LNCaP clone FGC (cell line): Measurements from ENCODE around the gene ADCYAP1R1.

ENCODE experiments used
- DNase-seq: peaks from one replicate; pipeline ENCODE4 v3.0.0-alpha.2; 2011; ENCODE audit warnings: low read depth
- H3K4me3 ChIP-seq: 2 replicates; pipeline ENCODE4 v1.5.1; 2011; ENCODE audit warnings: mild to moderate bottlenecking, low read depth, low read length, control low read depth
- TF ChIP-seq, protein P1 (sequence below): IDR thresholded peaks from 2 replicates; pipeline ENCODE4 v1.5.1; 2012; ENCODE audit warnings: mild to moderate bottlenecking; ENCODE audit not compliant: control insufficient read depth, insufficient read depth; ENCODE audit errors: extremely low read depth

ADCYAP1R1 gene

DNA sequence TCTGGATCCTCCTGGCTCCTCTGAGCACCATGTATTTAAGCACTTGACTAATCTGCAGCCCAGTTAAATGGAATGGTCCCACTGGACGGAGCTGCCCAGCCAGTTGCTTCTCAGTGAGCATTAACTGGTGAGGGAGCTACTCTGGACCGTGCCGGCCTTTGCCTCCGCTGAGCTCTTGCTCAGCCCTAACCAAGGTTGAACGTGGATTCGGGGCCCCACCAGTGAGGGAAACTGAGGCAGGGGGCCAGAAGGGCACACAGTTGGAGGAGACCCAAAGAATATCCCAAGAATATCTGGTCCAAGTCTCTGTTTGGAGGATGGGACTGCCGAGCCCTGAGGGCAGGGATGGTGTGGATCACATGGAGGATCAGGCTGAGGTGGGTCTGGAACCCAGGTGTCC is 13.7 kb downstream of the ADCYAP1R1 start:
- no peak for DNase-seq
- TF ChIP-seq, protein P1, sequence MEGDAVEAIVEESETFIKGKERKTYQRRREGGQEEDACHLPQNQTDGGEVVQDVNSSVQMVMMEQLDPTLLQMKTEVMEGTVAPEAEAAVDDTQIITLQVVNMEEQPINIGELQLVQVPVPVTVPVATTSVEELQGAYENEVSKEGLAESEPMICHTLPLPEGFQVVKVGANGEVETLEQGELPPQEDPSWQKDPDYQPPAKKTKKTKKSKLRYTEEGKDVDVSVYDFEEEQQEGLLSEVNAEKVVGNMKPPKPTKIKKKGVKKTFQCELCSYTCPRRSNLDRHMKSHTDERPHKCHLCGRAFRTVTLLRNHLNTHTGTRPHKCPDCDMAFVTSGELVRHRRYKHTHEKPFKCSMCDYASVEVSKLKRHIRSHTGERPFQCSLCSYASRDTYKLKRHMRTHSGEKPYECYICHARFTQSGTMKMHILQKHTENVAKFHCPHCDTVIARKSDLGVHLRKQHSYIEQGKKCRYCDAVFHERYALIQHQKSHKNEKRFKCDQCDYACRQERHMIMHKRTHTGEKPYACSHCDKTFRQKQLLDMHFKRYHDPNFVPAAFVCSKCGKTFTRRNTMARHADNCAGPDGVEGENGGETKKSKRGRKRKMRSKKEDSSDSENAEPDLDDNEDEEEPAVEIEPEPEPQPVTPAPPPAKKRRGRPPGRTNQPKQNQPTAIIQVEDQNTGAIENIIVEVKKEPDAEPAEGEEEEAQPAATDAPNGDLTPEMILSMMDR = no peak
- no peak overlapping the region for H3K4me3 ChIP-seq

DNA sequence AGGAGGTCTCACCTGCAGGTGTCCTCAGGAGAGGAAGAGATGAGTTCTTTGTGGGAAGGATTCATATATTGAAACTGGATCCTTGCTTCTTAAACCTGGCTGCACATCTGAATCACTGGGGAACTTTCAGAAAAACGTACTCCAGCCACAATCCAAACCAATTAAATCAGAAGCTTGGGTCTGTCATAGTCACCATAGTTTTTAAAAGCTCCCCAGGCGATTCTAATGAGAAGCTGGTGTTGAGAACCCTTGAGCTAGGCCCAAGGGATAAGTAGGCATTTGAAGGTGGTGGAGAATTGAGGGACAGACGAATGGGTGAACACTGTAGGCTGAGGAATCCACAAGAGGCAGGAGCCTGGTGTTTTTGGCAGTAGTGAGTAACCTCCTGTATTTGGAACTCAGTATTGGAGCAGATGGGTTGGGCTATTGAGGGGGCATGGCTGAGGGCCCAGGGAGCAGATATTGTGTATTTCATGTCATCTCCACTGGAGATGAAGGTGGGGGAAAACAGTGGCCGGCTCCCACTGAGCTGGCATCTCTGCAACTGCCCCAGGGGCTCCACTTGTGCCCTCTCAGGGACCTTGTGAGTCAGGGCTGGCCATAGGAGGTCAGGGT is 14.5 kb downstream of the ADCYAP1R1 start:
- TF ChIP-seq, protein P1 = no peak

DNA sequence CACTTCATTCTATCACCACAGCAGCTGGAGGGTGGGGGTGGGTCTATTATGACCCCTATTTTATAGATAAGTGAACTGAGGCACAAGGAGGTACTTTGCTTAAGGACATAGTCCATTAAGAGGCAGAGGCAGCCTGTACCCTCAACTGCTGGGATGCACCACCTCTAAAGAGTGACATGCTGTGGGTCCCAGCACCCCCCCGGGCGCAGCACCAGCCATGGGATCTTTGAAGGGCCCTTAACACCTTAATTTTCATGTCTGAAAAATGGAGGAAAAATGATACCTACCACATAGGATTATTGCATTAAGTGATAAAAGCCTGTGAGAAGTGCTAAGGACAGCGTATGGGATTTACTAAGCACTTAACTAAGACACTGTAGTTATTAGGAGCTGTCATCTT is 15.4 kb downstream of the ADCYAP1R1 start:
- TF ChIP-seq, protein P1 = no peak
- H3K4me3 ChIP-seq = no peak overlapping the region
- no peak for DNase-seq

More for the DNA sequence above, 14.5 kb downstream of the ADCYAP1R1 start:
- DNase-seq = no peak
- H3K4me3 ChIP-seq = no peak overlapping the region

DNA sequence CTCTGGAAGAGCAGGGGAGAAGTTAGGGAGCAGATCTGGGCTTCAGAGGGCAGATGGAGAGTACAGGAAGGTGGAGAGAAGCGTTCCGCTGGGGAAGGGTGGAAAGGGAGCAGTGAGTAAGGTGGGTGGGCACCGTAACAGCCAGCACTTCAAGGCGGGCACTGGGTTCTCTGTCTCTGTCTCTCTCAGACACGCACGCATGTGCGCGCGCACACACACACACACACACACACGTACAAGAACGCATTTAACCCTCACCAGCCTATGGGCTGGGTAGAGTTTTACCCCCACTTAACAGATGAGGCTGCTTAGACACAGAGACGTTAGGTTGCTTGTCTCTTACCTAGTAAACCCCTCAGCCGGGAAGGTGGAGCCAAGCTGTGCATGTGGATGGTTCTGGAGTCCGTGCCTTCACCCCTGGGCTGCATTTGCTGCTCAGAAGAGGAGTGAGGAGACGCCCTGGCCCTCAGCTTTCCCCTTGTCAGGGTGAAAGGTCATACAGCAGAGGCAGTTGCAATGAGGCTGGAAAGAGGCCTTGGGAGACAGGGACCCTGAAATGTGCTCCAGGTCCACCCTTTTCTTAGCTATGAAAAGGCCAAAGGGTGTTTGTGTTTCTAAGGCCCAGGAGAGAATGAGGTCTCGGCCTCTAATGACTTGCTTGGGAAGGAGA is 16.0 kb downstream of the ADCYAP1R1 start:
- DNase-seq = no peak
- TF ChIP-seq, protein P1 = no peak
- H3K4me3 ChIP-seq = no peak overlapping the region

DNA sequence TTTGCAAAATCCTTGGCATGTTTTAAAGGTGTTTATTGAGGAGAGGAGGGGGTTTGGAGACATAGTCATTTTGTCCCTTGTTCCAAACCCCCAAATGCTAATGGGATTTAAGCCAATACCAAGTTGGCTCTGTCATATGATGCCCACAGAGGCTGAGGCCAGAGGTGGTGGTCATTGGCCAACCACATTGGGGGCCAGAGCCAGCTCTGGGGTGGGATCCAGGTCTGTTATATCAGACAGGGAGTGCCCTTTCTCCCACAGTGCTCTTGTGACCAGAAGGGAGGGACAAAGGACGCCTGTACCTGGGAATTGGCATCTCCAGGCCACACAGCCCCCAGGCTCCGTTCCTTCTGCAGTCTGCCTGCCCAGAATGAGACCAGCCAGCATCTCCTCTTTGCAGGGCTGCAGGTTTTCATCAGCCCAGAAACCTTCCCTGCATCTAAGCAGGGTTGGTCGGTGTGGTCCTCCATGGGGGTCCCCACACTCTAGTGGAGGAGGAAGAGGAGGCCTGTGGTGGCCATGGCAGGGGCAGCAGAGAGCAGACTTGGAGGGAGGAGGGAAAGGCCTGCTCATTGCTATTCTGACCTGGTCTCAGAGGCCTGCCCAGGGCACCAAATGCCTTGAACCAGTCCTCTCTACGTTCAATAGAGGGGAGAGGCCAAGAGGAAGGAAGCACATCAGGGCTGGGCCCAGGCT is 17.9 kb downstream of the ADCYAP1R1 start:
- TF ChIP-seq, protein P1 = no peak
- no peak overlapping the region for H3K4me3 ChIP-seq
- no peak for DNase-seq

DNA sequence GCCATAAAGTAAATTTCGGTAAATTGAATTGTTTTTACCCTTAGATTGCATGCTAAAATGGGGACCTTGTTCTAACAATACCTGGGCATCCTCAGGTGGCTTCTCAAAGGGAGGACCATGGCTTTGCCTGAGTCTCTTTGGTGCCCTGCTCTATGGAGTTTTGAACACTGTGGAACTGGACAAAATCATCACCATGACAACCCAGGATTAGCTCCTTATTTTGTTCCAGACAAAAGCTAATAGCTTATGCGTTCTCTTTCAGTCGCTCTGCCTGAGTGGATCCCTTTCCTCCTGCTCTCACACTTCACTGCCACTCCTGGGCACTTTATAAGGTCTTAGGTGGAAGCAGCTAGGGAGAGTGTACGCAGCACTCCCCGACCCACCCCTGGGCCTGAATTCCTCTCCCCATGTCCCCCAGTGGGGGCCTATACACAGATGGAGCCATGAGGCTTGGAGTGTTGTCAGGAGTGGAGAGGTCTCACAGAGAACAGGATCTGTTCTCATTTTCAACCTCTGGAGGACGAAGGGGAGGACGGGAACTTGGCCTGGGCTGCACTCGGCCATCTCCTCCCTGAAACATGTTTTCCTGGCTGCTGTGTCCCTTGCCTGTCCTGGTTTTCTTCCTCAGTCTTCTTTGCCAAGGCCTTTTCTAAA is 19.0 kb downstream of the ADCYAP1R1 start:
- DNase-seq = no peak
- H3K4me3 ChIP-seq = no peak overlapping the region
- TF ChIP-seq, protein P1 = no peak
